Duodenal mucosa (tissue), 2 donors: Measurements from ENCODE around the gene CDC20.

Source experiments
- H3K27ac ChIP-seq: one replicate; pipeline ENCODE4 v1.7.0; 2013; ENCODE audit warnings: low read depth, low read length
- H3K27me3 ChIP-seq, 2 donors: one replicate each; pipeline ENCODE4 v1.7.0; 2013; ENCODE audit warnings: low read length in 2 of 2, control low read depth in 1 of 2; ENCODE audit not compliant: insufficient read depth in 2 of 2, control insufficient read depth in 1 of 2
- H3K36me3 ChIP-seq, 2 donors: one replicate each; pipeline ENCODE4 v1.7.0; 2013; ENCODE audit warnings: low read length in 2 of 2, control low read depth in 1 of 2; ENCODE audit not compliant: insufficient read depth in 2 of 2, control insufficient read depth in 1 of 2
- H3K4me1 ChIP-seq, 2 donors: one replicate each; pipeline ENCODE4 v1.7.0; 2013; ENCODE audit warnings: low read length in 2 of 2, control low read depth in 1 of 2; ENCODE audit not compliant: insufficient read depth in 2 of 2, control insufficient read depth in 1 of 2
- H3K4me3 ChIP-seq, 2 donors: one replicate each; pipeline ENCODE4 v1.7.0; 2013; ENCODE audit warnings: low read length in 2 of 2, low read depth in 1 of 2
- H3K9ac ChIP-seq, 2 donors: one replicate each; pipeline ENCODE4 v1.7.0; 2013; ENCODE audit warnings: low read length in 2 of 2, low read depth in 1 of 2
- H3K9me3 ChIP-seq, 2 donors: one replicate each; pipeline ENCODE4 v1.7.0; 2013; ENCODE audit warnings: low read length in 2 of 2, control low read depth in 1 of 2; ENCODE audit not compliant: control insufficient read depth in 1 of 2

Gene CDC20

DNA sequence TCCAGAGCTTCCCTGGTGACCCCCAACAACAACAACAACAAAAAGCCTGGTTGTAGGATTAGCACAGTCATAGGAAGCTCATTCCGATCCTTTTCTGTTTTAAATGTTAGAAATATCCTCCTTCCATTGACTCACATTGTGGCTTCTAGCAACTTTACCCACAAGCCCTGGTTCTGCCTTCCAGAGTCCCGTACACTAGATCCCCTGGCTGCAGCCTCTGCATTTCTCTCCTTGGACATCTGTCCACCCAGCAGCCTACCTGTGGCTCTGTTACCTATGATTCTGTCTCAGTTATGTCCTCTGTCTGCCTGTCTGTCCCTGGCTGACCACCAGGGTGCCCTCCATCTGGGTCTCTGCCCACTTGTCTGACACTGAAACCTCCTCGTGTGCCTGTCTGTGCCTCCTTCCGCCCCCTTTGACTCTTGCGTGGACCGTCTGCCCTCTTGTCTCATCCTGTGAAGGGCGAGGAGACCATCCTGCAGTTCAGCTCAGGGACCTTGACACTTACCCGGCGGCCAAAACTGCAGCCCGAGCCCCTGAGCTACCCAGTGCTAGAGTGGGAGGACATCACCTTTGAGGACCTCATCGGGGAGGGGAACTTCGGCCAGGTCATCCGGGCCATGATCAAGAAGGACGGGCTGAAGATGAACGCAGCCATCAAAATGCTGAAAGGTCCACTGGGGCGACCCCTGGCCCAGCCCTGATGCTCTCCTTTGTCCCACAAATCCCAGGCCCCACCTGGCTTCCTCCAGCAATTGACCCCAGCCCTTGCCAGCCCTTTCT lies 41.9 kb upstream of the CDC20 start:
- H3K27ac ChIP-seq, result no peak overlapping the region

DNA sequence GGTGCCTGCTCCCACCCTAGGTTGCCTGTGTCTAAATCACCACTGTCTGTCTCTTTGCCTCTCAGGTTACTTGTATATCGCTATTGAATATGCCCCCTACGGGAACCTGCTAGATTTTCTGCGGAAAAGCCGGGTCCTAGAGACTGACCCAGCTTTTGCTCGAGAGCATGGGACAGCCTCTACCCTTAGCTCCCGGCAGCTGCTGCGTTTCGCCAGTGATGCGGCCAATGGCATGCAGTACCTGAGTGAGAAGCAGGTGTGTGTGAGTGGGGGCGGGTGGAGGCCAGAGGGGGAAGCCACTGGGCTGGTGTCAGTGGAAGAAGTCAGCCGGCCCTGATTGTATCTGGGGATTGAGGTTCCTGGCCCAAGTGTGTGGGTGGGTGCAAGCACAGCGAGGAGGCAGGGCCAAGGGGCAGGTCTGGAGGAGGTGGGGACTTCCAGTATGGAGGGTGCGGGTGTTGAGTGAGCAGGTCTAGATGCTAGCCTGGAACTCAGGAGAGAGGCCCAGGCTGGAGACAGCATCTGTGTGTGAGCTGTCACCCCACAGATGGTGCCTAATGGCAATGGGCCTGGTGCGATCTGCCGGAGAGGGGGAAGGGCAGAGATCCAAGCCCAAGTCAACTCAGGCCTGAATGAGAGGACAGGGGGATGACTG lies 40.8 kb upstream of the CDC20 start:
- H3K9me3 ChIP-seq, result no peaks in the 10 kb centered on the region
- H3K4me3 ChIP-seq, result no peak overlapping the region
- H3K4me1 ChIP-seq, result peaks cover 0 to 4% of the 10 kb centered on the region in 2 donors
- H3K9ac ChIP-seq, result no peak overlapping the region
- no peaks in the 10 kb centered on the region for H3K27me3 ChIP-seq
- no peak overlapping the region for H3K27ac ChIP-seq
- H3K36me3 ChIP-seq, result no peaks in the 10 kb centered on the region

More for the DNA sequence above, 41.9 kb upstream of the CDC20 start:
- Histone ChIP-seq H3K36me3 (no peaks in the 10 kb centered on the region), H3K4me3 (no peak overlapping the region), H3K9me3 (no peaks in the 10 kb centered on the region), H3K4me1 (peaks cover 0 to 4% of the 10 kb centered on the region in 2 donors), H3K9ac (no peak overlapping the region), H3K27me3 (no peaks in the 10 kb centered on the region)

DNA sequence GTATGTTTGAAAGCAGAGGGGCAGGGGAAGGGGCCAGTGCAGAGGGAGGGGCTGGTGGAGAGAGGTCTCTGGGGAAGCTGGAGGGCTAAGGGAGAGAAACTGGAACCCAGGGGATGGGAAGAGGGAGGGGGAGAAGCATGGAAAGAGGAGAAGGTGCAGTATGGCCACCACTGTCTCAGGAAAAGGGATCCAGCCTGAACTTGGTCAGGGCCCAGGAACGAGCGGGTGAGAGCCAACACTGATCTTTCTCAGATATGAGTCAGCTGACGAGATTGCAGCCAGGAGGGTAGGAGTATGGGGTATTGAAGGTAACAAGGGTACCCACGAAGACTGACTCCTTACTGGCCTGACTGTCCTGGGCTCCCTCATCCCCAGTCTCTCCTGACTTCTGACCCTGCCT lies 40.0 kb upstream of the CDC20 start:
- H3K4me1 ChIP-seq, result no peaks in the 10 kb centered on the region
- no peak overlapping the region for H3K4me3 ChIP-seq
- H3K27me3 ChIP-seq, result no peaks in the 10 kb centered on the region
- no peak overlapping the region for H3K9ac ChIP-seq
- no peak overlapping the region for H3K27ac ChIP-seq
- H3K9me3 ChIP-seq, result no peaks in the 10 kb centered on the region
- no peaks in the 10 kb centered on the region for H3K36me3 ChIP-seq

DNA sequence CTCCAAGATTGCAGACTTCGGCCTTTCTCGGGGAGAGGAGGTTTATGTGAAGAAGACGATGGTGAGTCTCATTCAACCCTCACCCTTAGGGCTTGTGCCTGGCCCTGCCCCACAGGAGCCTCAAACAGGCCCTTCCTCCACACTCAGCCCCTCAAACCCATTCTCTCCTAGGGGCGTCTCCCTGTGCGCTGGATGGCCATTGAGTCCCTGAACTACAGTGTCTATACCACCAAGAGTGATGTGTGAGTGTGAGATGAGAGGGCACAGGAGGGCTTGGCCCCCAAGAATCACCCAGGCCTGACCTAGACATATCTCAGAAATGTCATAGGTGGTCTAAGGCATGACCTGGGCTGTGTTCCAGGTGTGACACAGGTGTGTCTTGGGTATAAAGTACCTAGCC lies 39.5 kb upstream of the CDC20 start:
- Histone ChIP-seq H3K27me3 (no peaks in the 10 kb centered on the region), H3K9ac (no peak overlapping the region), H3K4me1 (no peaks in the 10 kb centered on the region), H3K9me3 (no peaks in the 10 kb centered on the region), H3K4me3 (no peak overlapping the region), H3K36me3 (no peaks in the 10 kb centered on the region), H3K27ac (no peak overlapping the region)

GRCh38 chr1:43319766-43320165 lies 39.0 kb upstream of the CDC20 start:
- no peak overlapping the region for H3K9ac ChIP-seq
- no peaks in the 10 kb centered on the region for H3K27me3 ChIP-seq
- H3K36me3 ChIP-seq, result no peaks in the 10 kb centered on the region
- no peaks in the 10 kb centered on the region for H3K4me1 ChIP-seq
- H3K4me3 ChIP-seq, result no peak overlapping the region
- no peak overlapping the region for H3K27ac ChIP-seq
- no peaks in the 10 kb centered on the region for H3K9me3 ChIP-seq

- H3K9ac ChIP-seq, result no peak overlapping the region
- H3K27ac ChIP-seq, result no peak overlapping the region
- no peaks in the 10 kb centered on the region for H3K9me3 ChIP-seq
- H3K27me3 ChIP-seq, result no peaks in the 10 kb centered on the region
- H3K36me3 ChIP-seq, result no peaks in the 10 kb centered on the region
- H3K4me1 ChIP-seq, result no peaks in the 10 kb centered on the region
- no peak overlapping the region for H3K4me3 ChIP-seq
Measured at GRCh38 chr1:43321331-43321891, 37.4 kb upstream of the CDC20 start.

- no peak overlapping the region for H3K9ac ChIP-seq
- H3K9me3 ChIP-seq, result no peaks in the 10 kb centered on the region
- no peaks in the 10 kb centered on the region for H3K27me3 ChIP-seq
- H3K36me3 ChIP-seq, result no peaks in the 10 kb centered on the region
- no peak overlapping the region for H3K27ac ChIP-seq
- H3K4me3 ChIP-seq, result no peak overlapping the region
- no peaks in the 10 kb centered on the region for H3K4me1 ChIP-seq
Measured at GRCh38 chr1:43322506-43322905, 36.3 kb upstream of the CDC20 start.

GRCh38 chr1:43324810-43325209 lies 34.0 kb upstream of the CDC20 start:
- Histone ChIP-seq H3K9me3 (peaks cover 0 to 4% of the 10 kb centered on the region in 2 donors), H3K9ac (no peak overlapping the region)

GRCh38 chr1:43325381-43325780 lies 33.4 kb upstream of the CDC20 start:
- Histone ChIP-seq H3K9me3 (peaks cover 0 to 4% of the 10 kb centered on the region in 2 donors), H3K27me3 (no peaks in the 10 kb centered on the region), H3K27ac (no peak overlapping the region), H3K4me1 (peaks cover 5 to 7% of the 10 kb centered on the region in 2 donors), H3K36me3 (no peaks in the 10 kb centered on the region), H3K9ac (no peak overlapping the region), H3K4me3 (no peak overlapping the region)

More at GRCh38 chr1:43324810-43325209, 34.0 kb upstream of the CDC20 start:
- H3K36me3 ChIP-seq, result no peaks in the 10 kb centered on the region
- H3K4me1 ChIP-seq, result peaks cover 0 to 2% of the 10 kb centered on the region in 2 donors
- no peak overlapping the region for H3K27ac ChIP-seq
- H3K27me3 ChIP-seq, result no peaks in the 10 kb centered on the region
- H3K4me3 ChIP-seq, result no peak overlapping the region

DNA sequence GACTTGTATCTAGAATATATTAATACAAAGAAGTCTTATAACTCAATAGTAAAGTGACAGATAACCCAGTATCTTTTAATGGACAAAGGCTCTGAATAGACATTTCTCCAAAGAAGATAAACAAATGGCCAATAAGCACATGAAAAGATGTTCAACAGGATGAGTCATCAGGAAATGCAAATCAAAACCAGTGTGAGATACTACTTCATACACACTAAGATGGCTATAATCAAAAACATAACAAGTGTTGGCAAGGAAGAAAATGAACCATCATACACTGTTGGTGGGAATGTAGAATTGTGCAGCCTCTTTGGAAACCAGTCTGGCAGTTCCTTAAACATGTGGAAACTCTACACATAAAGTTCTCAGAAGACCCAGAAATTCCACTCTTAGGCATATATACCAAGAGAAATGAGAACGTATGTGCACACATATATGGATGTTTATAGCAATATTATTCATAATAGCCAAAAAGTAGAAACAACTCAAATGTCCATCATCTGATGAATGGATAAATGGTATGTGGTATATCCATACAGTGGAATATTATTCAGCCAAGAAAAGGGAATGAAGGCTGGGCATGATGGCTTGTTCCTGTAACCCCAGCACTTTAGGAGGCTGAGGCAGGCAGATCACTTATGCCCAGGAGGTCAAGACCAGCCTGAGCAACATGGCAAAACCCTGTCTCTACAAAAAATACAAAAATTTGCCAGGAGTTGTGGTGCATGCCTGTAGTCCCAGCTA lies 31.1 kb upstream of the CDC20 start:
- Histone ChIP-seq H3K36me3 (no peaks in the 10 kb centered on the region), H3K9me3 (peaks cover 0 to 4% of the 10 kb centered on the region in 2 donors), H3K27me3 (no peaks in the 10 kb centered on the region), H3K4me3 (no peak overlapping the region), H3K9ac (no peak overlapping the region), H3K4me1 (peaks cover 7 to 9% of the 10 kb centered on the region in 2 donors), H3K27ac (no peak overlapping the region)
